Measurements from ENCODE around the gene FGD4. TPM values are rescaled to one million over a fixed set of nuclear protein-coding genes. Genes with fewer than 3 reads are reported as not detected.
A peak's percentile ranks its signal among the peaks of the same experiment; 100 is the strongest.

FGD4 gene
- total RNA-seq, 1 donor from 2014 or later = 55.6 TPM

DNA sequence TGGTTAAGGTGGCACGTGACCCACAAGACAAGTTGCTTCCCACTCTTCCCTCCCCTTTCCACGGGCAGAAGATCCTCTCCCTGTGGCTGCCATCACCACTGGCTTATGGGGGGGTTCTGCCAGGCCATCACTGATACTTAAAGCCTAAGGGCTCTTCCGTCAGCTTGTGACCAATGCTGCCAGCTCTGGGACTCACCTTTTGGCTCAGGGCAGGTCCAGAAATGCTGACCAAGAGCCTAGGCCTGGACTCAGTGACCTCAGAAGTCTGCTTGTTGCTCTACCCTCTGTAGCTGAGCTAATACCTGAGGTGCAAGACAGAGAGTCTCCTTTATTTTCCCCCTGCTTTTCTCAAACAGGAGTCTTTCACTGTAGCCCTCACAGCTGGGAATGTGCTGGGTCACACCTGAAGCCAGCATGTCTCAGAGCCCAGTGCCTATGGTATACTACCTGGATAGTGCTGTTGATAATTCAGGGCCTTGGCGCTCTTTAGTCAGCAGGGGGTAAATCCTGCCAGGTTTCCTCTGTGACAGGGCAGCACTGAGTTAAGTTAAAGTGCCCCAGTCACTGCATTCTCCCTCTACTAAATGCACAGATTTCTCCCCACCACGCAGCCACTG, 19.7 kb downstream of the FGD4 start:
- H3K4me1 ChIP-seq = peaks cover 25% of the 10 kb centered on the region
- intact Hi-C loops (cut with DNase I) = no loop called here
- H3K36me3 ChIP-seq = no peaks in the 10 kb centered on the region
- no peak overlapping the region for H3K27ac ChIP-seq
- no peak overlapping the region for H3K4me3 ChIP-seq
- no peaks in the 10 kb centered on the region for H3K27me3 ChIP-seq (ENCODE audit: low read depth)
- no peaks in the 10 kb centered on the region for H3K9me3 ChIP-seq
- DNase-seq (no peak), ATAC-seq (peak; percentile 46 to 54)
- TF ChIP-seq, protein P1, sequence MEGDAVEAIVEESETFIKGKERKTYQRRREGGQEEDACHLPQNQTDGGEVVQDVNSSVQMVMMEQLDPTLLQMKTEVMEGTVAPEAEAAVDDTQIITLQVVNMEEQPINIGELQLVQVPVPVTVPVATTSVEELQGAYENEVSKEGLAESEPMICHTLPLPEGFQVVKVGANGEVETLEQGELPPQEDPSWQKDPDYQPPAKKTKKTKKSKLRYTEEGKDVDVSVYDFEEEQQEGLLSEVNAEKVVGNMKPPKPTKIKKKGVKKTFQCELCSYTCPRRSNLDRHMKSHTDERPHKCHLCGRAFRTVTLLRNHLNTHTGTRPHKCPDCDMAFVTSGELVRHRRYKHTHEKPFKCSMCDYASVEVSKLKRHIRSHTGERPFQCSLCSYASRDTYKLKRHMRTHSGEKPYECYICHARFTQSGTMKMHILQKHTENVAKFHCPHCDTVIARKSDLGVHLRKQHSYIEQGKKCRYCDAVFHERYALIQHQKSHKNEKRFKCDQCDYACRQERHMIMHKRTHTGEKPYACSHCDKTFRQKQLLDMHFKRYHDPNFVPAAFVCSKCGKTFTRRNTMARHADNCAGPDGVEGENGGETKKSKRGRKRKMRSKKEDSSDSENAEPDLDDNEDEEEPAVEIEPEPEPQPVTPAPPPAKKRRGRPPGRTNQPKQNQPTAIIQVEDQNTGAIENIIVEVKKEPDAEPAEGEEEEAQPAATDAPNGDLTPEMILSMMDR (IDR thresholded peaks at IDR 0.05) = no peak

DNA sequence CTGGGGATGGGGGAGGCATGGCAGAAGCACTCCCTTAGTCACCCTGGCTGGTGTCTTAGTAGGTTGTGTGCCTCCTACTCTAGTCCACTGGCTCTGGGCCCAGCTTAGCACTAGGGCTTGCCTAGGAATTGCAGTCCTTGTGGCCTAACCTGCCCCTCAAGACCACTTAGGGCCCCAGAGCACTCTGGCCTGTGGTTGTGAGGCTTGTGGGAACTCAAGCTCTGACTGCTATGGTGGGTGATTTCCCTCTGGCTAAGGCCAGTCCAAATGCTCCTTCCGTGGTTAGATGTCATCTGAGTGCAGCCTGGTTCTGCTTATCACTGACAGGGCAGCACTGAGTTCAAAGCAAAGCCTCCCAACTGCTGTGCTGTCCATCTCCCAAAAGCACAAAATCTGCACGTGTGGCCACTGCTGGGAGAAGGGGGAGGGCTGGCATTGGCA, 20.2 kb downstream of the FGD4 start:
- ATAC-seq (peak; percentile 69 to 86), DNase-seq (peak; percentile 73)
- H3K36me3 ChIP-seq = no peaks in the 10 kb centered on the region
- no peak overlapping the region for H3K4me3 ChIP-seq
- TF ChIP-seq, protein P1 (IDR thresholded peaks at IDR 0.05) = no peak
- H3K27ac ChIP-seq = no peak overlapping the region
- H3K4me1 ChIP-seq = peaks cover 25% of the 10 kb centered on the region
- intact Hi-C loops (cut with DNase I) = no loop called here
- no peaks in the 10 kb centered on the region for H3K27me3 ChIP-seq (ENCODE audit: low read depth)
- no peaks in the 10 kb centered on the region for H3K9me3 ChIP-seq

DNA sequence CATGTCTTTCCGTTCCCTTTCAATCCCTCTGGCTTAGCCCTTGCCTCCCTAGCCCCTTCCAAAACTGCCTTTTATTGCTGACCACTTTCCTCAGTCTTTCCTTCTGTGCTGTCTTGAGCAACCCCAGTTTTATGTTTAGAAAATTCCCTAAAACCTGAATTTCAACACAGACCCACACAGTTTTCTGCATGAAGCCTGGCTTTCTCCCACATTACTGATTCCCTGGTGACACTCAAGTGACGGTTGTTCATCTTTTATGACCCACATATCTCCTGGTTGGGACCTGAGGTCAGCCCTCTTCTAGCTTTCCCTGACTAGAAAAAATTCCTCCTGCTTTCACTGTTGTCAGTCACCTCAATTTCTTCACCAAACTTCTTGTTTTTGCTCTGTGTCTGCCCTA, 21.0 kb downstream of the FGD4 start:
- Histone ChIP-seq H3K9me3 (no peaks in the 10 kb centered on the region), H3K36me3 (no peaks in the 10 kb centered on the region), H3K27me3 (ENCODE audit: low read depth) (no peaks in the 10 kb centered on the region), H3K27ac (no peak overlapping the region), H3K4me3 (no peak overlapping the region), H3K4me1 (peaks cover 25% of the 10 kb centered on the region)
- ATAC-seq (no peak), DNase-seq (no peak)
- intact Hi-C loops (cut with DNase I) = no loop called here
- TF ChIP-seq, protein P1 (IDR thresholded peaks at IDR 0.05) = no peak

DNA sequence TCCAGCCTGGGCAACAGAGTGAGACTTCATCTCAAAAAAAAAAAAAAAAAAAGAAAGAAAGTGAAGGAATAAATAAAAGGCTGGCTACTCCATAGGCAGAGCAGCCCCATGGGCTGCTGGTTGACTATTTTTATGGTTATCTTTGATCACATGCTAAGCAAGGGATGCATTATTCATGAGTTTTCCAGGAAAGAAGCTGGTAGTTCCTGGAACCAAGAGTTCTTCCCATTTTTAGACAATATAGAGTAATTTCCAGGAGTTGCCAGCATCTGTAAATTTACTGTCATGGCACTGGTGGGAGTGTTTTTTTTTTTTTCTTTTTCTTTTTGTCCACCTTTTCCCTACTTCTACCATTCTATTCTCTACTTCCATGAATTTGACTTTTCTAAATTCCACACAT, 24.2 kb downstream of the FGD4 start:
- intact Hi-C loops (cut with DNase I) = no loop called here
- Histone ChIP-seq H3K4me3 (no peak overlapping the region), H3K4me1 (peaks cover 25% of the 10 kb centered on the region), H3K27me3 (ENCODE audit: low read depth) (no peaks in the 10 kb centered on the region), H3K36me3 (no peaks in the 10 kb centered on the region), H3K27ac (no peak overlapping the region), H3K9me3 (peaks cover 5% of the 10 kb centered on the region)
- no peak for ATAC-seq
- DNase-seq = no peak
- TF ChIP-seq, protein P1 (IDR thresholded peaks at IDR 0.05) = no peak

DNA sequence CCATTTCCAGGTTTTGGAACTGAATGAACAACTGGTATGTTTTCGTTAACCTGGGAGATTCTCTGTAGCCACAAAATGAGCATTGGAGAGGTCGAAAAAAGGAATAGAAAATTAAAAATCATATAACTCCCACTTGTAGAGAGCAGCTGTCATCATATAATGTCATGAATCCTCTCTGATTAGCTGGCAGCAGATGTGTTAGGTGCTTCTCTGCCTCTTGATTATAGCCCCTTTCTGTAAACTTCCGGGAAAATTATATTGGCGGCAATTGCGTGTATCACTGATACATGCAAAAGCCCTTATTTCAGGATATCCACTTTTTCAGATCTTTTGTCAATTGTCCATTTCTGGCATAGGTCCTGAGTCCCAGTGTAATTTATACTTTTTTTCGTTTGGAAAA, 31.7 kb downstream of the FGD4 start:
- Histone ChIP-seq H3K27ac (no peak overlapping the region), H3K27me3 (ENCODE audit: low read depth) (no peaks in the 10 kb centered on the region), H3K4me3 (no peak overlapping the region), H3K4me1 (peaks cover 6% of the 10 kb centered on the region), H3K36me3 (no peaks in the 10 kb centered on the region), H3K9me3 (peaks cover 10% of the 10 kb centered on the region)
- DNase-seq = no peak
- intact Hi-C loops (cut with DNase I) = no loop called here
- TF ChIP-seq, protein P1 (IDR thresholded peaks at IDR 0.05) = no peak
- ATAC-seq = no peak
